GM21825 (cell line): ENCODE data around the gene ASB15.

Experiments
- ATAC-seq: cut with Tn5 transposase; IDR thresholded peaks from one replicate; pipeline ENCODE4 v1.9.1; 2021; ENCODE audit warnings: mild to moderate bottlenecking, moderate library complexity; ENCODE audit not compliant: unreplicated experiment

ASB15 gene

GRCh38 chr7:123594813-123595241 lies 6.8 kb upstream of the ASB15 start:
- ATAC-seq: no peak

- no peak for ATAC-seq
Observed at GRCh38 chr7:123598657-123599056, 3.0 kb upstream of the ASB15 start.

- ATAC-seq: no peak
Observed at GRCh38 chr7:123599766-123600165, 1.9 kb upstream of the ASB15 start.

GRCh38 chr7:123600876-123601275 lies 745 bp upstream of the ASB15 start:
- no peak for ATAC-seq

GRCh38 chr7:123602648-123603047 lies 1.0 kb downstream of the ASB15 start:
- ATAC-seq: no peak

DNA sequence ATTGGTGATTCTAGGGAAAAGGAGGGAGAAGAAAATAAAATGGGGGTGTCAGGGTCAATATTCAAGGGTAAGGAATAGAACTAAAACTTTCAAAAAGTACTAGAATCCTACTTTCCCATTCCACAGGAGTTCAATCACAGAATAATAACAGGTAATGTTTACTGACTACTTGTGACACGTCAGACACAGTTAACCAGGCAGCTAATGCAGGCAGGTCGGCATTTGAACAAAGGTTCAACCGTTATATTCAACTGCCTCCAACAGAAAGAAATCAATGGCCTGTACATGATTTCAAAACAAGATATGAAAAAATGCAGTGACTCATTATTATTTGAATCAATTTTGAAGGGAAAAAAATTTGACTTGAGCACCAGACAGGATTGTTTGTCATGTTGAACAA lies 3.1 kb downstream of the ASB15 start:
- no peak for ATAC-seq

GRCh38 chr7:123607423-123607975 lies 5.9 kb downstream of the ASB15 start:
- ATAC-seq: no peak

DNA sequence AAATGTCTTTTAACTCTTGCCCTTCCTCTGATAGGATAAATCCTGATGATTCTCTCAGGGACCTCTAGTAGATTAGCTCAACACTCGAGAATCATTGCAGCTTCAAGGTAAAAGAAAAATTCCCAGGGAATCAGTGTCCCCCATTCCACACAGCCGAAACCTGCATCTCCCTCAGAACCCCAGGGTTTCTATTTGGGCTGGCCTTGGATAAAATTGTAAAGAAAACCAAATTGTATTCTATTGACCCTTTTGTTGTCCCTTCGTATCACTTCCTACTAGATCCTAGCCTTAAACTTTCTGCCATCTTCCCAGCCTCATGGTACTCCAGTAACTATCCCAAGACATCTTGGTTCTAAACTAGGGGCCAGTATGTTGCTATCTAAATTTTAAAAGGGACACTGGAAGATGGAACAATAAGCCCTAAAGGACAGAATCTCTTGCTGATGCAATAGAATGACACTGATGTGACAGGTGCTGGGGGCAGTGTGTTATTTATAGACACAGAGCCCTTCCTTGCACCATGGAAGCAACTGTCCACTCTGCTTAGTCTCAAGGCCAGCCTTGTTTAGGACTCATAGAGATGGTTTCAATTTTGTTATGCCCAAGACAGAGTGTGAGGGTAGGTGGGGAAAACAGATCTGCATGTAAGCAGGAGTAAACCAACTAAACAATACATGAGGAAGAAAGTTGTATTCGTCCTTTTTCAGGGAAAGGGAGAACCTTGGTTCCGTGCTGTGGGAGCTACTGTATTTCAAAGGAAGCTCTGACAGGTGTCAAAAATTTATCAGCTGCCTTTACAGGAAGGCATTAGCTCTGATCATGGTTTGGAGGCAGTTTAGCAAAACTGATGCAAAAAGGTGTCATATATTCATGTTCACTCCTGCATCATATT lies 7.6 kb downstream of the ASB15 start:
- no peak for ATAC-seq

DNA sequence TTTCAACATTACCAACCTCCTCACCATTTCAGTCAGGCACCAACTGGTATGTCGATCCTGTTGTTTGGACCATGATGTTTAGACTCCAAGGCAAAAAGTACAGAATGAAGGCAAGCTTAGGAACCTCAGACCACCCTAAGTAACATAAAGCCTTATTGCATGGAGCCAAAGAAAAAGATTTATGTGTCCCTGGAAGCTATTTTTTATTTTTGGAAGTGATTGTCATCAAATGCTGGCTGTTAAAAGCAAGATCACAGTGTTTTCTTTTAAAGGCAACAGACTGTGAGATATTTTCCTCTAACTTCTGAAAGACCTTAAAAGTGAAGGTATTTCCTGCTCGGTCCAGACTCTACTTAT lies 8.2 kb downstream of the ASB15 start:
- no peak for ATAC-seq

- no peak for ATAC-seq
Observed at GRCh38 chr7:123612024-123612423, 10.4 kb downstream of the ASB15 start.

- ATAC-seq: no peak
Observed at GRCh38 chr7:123615344-123615743, 13.7 kb downstream of the ASB15 start.

GRCh38 chr7:123616223-123616622 lies 14.6 kb downstream of the ASB15 start:
- ATAC-seq: no peak

- no peak for ATAC-seq
Observed at GRCh38 chr7:123621707-123622106, 20.1 kb downstream of the ASB15 start.

GRCh38 chr7:123622660-123623386 lies 21.2 kb downstream of the ASB15 start:
- ATAC-seq: no peak

DNA sequence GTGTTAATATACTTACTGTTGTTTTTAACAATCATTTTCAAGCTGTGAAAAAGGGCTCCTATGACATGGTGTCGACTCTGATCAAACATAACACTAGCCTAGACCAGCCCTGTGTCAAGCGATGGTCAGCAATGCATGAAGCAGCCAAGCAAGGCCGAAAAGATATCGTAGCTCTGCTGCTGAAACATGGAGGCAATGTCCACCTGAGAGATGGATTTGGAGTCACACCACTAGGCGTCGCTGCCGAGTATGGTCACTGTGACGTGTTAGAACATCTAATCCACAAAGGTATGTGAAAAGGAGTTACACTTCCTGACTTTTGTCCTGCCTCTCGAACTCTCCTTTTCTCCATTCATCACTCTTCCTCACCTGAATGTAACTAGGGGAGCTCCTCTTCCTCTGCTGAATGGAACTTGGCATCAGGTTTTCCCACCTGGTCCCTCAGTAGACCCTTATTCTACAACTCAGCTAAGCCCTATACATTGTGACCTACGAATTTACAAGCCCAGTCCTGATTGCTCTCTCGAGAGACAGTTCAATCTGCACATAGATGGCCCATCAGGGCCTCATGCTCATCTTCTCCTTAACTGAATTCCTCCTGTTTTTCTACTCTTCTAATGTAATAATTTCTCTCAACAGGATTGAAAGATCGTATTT lies 23.0 kb downstream of the ASB15 start:
- peak; percentile 87 for ATAC-seq

DNA sequence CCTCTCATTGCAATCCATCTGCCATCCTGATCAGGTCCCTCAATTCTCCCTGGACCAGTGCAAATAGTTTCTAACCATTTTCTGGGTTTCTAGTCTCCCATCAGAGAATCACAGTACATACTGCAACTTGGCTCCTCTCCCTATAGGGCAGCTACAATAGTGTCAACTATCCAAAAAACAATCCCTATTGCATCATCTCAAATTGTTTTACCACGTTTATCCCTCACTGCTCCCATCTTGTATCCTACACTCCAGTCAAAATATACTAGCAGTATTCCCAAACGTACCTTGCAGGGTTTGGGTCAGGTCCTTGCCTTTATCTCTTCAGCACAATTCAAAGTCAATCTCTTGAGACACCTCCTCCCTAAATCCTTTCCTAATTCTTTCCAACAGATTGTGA lies 23.6 kb downstream of the ASB15 start:
- no peak for ATAC-seq

DNA sequence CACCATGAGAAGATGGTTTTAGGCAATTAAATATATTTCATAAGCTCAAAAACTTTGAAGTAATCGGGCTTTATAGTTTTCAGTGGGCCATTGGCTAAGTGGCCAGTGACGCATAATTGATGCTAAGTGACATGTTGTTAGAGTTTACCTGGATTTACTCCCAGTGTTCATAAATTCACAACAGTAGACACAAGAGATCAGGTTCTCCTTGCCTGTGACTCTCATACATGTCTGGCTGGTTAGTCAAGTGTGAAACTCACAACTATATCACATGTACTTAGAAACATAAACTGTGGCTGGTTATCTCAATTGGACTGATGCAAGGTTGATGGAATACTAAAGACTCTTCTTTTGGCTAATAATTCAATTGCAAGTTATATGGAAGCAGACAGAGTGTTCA lies 26.2 kb downstream of the ASB15 start:
- ATAC-seq: no peak

DNA sequence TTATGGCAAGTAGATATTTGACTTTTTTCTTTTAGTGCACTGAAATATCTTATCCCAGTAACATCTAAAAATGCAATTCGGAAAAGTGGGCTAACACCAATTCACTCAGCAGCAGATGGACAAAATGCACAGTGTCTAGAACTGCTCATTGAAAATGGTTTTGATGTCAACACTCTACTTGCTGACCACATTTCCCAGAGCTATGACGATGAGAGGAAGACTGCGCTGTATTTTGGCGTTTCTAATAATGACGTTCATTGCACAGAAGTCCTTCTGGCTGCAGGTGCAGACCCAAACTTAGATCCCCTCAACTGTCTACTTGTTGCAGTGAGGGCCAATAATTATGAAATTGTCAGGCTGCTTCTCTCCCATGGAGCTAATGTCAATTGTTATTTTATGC lies 27.2 kb downstream of the ASB15 start:
- ATAC-seq: no peak

- ATAC-seq: no peak
Observed at GRCh38 chr7:123629281-123629680, 27.7 kb downstream of the ASB15 start.

- ATAC-seq: no peak
Observed at GRCh38 chr7:123632808-123633207, 31.2 kb downstream of the ASB15 start.

GRCh38 chr7:123633553-123633952 lies 31.9 kb downstream of the ASB15 start:
- no peak for ATAC-seq
